ENCODE results near the gene FOXL2NB.

The FOXL2NB gene

DNA sequence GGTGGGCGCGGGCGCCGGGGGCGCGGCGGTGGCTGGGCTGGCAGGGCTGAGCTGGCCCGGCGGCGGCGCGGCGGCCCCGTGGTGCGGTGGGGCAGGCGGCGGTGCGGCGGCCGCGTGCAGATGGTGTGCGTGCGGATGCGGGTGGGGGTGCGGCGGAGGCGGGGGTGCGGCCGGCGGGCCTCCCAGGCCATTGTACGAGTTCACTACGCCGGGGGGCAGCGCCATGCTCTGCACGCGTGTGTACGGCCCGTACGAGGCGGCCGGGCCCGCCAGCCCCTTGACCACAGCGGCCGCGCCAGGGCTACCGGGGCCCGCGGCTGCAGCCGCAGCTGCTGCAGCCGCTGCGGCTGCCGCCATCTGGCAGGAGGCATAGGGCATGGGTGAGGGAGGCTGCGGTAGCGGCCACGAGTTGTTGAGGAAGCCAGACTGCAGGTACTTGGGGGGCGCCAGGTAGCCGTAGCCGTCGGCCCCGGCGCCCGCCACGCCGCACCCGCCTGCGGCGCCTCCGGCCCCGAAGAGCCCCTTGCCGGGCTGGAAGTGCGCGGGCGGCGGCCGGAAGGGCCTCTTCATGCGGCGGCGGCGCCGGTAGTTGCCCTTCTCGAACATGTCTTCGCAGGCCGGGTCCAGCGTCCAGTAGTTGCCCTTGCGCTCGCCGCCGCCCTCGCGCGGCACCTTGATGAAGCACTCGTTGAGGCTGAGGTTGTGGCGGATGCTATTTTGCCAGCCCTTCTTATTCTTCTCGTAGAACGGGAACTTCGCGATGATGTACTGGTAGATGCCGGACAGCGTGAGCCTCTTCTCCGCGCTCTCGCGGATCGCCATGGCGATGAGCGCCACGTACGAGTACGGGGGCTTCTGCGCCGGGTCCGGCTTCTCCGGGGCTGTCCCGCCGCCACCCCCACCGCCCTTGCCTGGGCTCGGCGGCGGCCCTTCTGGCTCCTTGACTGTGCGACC is 1.0 kb upstream of the FOXL2NB start:
- no peak for DNase-seq

DNA sequence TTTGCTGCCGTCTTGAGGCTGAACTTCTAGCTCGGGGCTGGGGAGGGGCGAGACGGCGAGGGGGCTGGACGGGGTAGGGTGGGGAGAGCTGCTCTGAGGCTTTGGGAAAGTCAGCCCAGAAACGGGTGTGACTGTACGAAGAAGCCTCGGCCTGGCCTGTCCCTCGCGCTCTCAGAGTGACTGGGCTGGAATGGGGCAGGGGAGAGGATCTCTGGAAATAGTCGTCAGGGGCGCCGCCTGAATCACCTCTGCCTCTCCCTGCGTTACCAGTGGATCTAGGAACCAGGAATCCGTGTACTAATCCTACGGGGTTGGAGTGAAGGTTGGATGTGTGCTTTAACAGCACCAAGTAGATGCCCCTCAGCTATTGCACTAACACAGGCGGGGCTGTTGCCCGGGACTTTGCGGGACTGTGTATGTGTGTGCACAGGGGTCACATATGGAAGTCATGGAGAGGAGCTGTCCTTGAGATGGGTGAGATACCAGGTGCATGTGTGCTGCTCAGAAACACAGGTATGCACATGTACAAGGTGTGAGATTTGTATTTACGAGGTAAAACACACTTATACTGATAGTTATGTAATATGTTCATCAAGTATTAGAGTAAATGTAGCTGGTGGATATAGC is 591 bp downstream of the FOXL2NB start:
- no peak for DNase-seq

DNA sequence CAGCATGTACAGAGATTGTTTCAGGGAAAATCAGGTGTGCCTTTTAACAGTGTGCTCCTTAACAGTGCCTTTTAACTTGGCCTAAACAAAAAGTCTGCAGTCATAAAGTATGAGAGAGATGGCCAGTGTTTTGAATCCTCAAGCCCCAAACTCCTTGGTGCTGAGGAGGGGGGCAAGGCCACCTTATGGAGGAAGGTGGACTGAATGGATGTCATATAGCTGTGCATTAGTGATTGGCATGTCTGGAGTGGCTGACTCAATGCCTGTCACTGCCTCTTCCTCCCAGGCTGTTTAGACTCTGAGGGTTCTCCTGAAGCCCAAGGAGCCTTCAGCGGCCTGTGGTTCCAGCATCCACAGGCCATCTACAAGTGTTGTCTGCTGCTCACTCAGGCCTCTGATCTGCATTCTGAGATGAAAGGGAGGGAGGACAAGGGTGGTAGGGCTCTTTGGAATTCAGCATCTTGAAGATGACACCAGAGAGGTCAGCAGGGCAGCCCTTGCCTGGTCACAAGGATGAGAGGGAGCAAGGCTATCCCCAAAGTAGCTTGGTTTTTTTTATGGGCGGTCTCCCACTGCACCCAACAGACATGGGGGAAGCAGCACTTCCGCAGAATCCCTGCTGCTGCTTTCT is 1.5 kb downstream of the FOXL2NB start:
- no peak for DNase-seq

DNA sequence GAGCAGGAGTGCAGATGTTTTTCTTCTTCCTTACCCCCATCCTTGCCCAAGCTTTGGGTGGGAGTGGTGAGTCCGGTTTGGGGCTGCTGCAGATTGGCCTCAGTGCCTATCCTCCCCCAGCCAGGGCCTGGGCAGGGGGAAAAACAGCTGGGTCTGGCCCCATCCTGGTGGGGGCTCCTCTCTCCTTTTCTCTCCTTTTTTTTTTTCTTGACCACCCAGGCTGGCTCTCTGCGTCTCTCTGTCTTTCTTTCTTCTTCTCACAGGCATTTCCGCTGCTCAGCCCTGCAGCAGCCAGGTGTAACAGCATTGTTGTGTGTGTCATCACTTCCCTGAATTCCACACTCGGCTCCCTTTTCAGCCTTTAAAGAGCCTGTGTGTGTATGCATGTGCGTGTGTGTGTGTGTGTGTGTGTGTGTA is 2.0 kb downstream of the FOXL2NB start:
- no peak for DNase-seq

DNA sequence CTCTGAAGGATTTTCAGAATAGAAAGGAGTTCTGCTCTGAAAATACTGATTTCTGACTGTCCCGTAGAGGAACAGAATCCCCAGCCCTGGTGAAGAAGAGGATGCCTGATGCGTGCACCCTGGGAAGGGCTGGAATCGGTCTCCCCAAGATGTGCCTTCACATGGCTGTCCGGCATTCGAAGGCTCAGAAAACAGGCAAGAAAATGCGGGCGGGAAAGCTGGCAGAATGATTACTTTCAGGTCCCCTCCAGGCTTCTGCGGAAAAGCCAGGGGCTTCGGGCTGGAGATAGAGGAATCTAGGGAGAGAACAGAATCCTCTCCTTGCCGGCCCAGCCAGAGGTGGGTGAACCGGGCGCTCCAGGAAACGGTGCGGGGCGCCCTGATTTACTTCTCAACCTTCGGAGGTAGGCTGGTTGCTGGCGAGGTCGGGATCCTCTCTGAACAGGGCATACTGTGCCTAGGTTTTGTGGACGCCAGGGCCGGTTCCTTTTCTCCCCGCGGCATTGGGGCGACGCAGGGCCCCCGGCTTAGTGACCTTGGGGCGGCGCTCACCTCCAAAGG is 2.5 kb downstream of the FOXL2NB start:
- DNase-seq = no peak

DNA sequence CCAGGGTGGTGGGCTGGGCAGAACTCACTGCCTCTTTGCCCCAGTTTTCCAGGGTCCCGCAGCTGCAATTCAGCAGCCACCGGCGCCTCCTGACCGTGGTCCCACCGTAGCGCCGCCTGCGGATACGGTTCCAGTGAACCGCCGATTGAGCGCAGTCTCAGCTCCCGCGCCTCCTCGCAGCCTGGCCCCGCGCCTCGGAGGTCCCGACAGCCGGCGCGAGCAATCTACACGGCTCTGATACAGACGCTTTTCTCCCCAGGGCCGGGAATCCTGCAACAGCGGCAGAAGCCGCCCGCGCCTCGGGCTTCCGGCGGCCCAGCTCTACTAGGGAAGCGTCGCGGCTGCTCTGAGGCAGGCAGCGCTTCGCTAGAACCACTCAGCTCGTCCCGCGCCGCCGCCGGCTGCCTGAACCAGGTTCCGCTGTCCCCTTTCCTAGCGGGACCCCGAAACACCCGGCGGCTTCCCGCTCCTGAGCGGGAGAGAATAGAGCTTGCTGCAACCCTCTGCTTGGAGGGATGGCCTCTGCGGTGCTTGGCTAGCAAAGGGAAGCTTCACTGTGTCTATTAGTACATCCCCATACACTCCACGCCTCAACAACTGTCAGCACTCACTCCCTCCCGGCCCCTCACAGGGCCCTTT is 3.1 kb downstream of the FOXL2NB start:
- DNase-seq = peak; percentile 20

DNA sequence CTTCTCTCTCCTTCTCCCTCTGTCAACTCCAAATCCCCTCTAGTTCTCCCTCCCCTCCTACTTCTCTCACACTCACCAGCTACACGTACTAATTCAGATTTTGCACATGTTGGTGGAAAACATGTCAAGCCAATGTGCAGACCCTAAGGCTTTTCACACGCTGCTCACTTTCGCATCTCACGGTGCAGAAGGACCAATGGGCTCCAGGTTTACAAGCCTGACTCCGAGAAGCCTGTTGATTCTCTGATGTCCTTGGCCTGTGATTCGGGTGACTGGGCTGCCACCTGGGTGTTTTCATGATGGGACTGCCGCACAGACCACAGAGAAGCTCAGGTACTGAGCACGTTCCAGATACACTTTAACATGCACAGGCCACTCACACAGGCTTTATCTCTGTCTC is 3.7 kb downstream of the FOXL2NB start:
- no peak for DNase-seq

DNA sequence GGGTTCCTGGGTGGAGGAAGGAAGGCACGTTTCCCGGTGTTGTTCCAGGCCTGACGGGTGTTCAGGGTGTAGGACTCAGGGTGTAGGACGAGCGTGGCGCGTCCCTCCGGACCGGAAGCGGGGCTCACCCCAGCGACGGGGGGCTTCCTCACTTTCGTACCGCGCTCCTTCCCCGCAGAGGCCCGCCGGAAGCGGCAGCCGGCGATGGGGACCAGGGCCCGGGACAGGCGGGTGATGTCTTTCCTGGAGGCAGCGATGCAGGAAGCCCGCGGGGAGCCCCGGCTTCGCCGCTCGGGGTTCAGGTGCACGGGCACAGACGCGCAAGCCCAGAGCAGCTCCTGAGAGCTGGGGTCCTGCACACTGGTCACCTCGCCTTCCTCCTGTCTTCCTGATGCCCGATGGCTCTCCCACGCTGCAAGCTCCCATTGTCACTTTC is 13.4 kb downstream of the FOXL2NB start:
- no peak for DNase-seq

DNA sequence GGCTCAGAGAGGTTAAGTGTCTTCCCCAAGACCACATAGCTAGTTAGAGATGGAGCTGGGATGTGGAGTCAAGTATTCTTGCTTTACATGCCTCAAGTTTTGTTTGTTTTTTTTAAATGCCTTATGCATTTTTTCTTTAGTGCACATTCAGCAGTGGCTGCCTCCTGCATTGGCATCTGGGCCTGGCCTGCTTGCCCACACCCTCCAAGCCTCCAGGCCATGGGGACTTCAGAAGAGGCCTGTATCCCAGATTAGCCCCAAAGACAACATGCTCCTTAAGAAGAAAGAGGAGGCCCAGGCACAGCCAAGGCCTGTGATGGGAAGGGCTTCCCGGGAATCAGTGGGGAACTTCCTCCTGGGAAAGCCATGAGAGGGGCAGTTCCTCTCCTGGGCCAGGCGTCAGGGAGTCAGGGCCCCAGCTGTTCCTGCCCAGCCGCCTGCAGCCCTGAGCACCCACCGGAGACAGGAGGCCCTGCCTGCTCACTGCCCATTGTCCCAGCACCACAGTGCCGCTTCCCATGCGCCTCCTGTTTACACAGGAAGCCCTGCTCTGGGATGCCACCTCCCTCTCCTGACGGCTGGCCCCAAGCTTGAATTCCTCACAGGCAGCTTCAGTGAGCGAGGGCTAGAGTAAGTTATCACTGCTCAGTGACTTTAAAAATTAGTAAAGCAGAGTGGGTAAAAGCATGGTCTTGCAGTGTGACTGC is 16.0 kb downstream of the FOXL2NB start:
- no peak for DNase-seq

DNA sequence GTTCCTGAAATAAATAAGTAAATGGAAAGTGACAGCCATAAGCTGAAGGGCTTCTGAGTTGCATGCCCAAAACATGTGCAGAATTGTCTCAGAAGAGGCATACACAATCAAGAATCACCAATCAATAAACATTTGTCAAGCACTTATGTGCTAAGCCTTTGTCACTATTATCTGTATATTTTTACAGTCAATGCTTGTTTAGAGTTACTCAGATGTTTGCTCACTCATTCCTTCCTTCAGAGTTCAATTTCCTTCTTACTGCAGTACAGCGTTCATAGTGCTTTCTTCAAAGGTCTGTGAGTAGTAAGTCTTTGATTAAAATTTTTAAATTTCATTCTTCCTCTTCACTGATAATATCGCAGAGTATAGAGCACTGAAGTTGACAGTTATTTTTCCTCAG is 17.2 kb downstream of the FOXL2NB start:
- no peak for DNase-seq

DNA sequence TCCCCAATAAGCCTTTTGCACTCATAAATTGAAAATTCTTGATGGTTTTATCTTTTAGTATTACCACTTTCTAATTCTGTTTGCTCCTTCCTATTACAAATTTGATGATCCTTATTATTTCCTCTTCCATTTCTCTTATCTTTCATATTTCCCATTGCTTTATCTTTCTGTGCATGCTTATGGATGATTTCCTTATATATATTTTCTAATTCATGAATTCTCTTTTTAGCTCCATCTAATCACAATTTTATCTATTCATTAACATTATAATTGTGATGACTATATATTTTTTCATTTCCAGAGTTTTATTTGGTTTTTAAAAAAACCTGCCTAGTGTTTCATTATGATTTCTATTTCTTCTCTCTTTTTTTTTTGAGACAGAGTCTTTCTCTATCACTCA is 17.9 kb downstream of the FOXL2NB start:
- DNase-seq = no peak

DNA sequence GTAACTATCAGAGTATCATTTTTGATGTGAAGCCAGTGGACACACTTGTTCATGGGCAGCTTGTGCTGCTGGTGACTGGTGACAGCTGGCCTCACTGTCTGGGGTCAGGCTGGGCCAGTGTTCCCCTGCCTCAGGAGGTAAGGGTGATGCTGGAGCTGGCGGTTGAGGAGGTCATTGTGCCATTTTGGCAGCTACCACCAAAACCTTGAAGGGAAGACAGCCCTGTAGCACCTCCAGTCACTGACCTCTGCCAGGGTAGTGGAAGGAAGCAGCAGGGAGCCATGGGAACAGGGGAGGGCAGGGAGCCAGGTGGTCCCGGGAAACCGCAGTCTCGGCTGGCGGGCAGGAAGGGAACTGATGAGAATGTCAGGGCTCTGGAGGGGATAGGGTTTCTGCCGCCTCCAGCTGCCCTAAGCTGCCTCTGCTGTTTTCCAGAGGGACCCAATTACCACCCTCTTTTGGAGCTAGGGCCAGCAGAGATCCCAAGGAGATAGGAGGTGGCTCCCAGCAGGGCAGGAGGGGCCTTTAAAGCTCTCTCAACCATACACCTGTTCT is 24.8 kb downstream of the FOXL2NB start:
- no peak for DNase-seq

DNA sequence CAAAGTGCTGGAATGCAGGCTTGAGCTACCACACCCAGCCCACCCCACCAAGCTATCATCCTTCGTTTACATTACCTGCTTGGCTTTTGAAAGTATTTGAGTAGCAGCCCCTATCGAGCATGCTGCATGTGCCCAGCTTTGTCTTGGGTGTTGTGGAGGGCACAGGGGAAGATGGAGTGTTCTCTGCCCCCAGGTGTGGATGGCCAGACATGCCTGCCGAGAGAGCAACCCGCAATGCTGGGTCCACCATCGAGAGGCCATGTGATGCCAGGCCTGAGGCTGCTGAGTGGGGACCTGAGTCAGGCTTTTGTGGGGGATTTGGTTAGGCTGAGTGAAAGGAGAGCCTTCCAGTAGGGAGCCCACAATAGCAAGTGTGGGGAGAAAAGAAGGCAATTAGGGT is 25.9 kb downstream of the FOXL2NB start:
- no peak for DNase-seq

DNA sequence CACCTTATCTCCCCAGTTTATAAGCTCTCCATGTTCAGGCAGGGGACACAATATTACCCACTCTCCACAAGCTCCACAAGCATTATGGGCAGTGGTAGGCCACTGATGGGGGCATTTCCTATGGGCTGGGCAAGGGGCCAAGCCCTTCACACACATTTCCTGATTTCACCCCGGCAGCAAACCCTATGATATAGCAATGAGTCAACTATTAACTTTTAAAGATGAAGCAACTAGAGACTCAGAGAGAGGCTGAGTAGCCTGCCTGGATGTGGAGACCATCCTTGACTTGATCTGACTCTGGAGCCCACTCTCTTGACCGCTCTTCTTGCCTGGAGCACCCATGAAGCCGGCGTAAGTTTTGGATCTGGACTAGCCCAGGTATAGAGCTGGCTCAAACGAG is 27.4 kb downstream of the FOXL2NB start:
- no peak for DNase-seq

DNA sequence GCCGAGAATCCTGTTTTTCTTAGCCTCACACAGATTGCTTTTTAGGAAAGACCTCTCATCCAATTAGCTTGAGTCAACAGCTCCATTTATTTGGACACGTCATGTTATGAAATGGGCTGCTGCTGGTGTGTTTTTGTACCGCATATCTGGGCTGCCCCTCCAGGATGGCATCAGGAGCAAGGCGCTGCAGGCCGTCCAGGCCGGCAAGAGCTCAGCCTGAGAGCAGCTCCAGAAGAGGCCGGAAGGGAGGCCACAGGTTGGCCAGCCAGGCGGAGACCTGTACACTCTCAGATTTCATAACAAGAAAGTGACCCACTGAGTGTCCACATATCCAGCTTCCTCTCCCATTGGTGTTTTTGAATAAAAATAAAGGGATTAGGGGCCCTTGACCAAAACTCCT is 28.3 kb downstream of the FOXL2NB start:
- DNase-seq = no peak

DNA sequence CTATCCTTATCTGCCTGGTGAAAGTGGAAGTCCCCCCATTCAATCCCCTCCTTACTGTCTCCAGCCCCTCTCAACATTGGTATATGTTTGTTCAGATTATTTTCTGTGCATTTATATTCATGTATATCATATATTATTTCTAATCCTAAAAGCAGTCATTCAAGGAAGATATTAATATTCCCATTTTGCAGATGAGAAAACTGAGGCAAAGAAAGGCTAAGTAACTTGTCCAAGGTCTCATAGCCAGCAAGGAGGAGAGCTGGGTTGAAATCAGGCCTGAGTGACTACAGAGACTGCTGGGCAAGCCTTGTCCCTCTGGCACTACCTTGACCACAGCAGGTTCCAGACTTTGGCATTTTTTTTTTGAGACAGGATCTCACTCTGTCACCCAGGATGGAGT is 29.0 kb downstream of the FOXL2NB start:
- DNase-seq = no peak

DNA sequence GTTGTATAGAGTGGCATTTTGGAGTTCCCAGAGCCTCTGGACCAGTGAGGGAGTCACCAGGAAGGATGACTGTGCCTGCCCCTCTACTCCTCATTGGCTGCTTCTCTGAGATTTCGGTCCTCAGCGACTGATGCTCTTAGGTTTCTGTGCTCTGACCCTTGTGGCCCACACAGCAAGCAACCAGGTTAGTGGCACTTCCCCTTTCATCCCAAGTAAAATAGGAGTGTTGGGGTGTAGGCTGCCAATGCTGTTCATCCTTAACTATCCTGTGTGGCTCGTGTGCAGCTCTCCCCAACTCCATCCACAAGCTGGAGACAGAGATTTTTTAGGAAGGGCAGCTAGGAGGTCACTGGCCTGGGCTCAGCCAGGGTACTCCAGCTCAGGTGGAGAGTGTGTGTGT is 37.8 kb downstream of the FOXL2NB start:
- no peak for DNase-seq

DNA sequence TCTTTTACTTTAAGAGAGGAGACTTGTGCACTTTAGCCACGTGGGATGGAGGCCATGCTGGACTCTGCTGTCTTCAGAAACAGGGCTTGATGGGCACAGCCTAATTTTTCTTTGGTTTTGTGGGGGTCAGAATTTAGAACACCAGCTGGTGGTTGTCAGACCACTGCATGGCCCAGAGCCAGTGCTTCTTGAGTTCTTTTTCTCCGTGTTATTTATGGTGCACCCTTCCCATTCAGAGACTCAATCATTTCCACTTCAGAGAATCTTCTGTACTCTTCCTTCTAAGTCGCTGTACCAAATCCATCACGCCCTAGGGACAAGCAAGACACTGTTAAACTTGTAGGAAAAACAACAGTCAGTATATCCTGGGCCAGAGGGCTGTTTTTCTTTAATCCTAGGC is 38.9 kb downstream of the FOXL2NB start:
- no peak for DNase-seq

DNA sequence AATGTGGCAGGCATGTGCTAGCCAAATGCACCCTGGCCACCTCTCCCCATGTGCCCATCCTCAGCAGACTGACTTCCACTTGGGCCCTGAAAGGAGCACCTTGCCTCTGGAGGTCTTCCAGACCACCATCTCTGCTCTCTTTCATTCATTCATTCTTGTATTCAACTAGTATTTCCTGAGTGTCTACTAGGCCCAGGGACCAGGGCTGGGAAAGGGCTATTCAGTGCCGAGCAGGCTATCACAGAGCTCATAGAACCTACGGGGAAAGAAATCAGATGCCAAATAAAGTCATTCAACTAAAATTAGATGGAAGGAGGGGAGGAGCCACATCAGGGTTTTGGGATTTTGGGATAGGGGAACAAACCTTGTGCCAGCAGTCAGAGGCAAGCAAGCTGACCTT is 40.2 kb downstream of the FOXL2NB start:
- no peak for DNase-seq

DNA sequence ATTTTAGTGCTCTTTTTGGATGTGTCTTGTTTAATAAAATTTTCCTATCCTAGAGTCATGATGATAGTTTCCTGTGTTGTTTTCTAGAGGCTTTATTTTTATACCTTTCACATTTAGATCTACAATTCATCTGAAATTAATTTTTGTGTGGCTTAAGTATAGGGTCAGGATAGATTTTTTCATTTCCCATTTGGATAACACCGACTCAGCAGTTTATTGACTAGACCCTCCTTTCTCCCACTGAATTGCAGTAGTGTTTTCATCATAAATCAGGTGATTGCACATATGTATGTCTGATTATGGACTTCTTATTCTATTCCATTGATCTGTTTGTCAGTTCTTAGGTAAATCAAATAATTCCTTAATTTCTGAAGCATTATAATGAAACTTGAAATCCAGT is 48.7 kb downstream of the FOXL2NB start:
- no peak for DNase-seq
